SH-SY5Y (cell line): ENCODE measurements around the gene ANTKMT.

Source experiments
- GATA2 ChIP-seq: IDR thresholded peaks from 2 replicates; pipeline ENCODE4 v1.6.1; 2011; ENCODE audit warnings: mild to moderate bottlenecking, low read depth, low read length
- GATA3 ChIP-seq: IDR thresholded peaks from 2 replicates; pipeline ENCODE4 v1.6.1; 2011; ENCODE audit warnings: low read depth, mild to moderate bottlenecking, low read length, moderate library complexity

Gene ANTKMT

GRCh38 chr16:702341-702740 is 18.6 kb upstream of the ANTKMT start:
- no peak for TF ChIP-seq GATA3
- no peak for TF ChIP-seq GATA2

DNA sequence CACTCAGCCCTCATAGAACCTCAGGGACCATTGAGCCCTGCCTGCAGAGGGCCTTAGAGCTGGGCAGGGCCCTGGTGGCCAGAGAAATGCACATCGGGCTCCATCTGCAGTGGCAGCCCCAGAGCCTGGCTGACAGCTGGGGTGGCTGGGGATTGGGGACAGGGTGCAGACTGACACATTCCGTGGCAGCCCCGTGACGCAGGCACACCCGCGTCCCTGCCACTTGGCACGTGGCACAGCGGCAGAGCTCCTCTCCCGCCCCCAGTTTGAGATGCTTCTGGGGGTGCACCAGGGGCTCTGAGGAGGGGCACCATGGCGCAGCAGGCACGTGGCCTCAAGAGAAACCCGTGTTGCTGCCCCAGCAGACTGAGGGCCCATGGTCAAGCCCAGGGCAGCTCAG is 17.5 kb upstream of the ANTKMT start:
- TF ChIP-seq GATA2 (no peak), GATA3 (no peak)

- TF ChIP-seq GATA3 (no peak), GATA2 (no peak)
Measured at GRCh38 chr16:704047-704446, 16.9 kb upstream of the ANTKMT start.

- TF ChIP-seq GATA2 (no peak), GATA3 (no peak)
Measured at GRCh38 chr16:704552-705380, 16.2 kb upstream of the ANTKMT start.

DNA sequence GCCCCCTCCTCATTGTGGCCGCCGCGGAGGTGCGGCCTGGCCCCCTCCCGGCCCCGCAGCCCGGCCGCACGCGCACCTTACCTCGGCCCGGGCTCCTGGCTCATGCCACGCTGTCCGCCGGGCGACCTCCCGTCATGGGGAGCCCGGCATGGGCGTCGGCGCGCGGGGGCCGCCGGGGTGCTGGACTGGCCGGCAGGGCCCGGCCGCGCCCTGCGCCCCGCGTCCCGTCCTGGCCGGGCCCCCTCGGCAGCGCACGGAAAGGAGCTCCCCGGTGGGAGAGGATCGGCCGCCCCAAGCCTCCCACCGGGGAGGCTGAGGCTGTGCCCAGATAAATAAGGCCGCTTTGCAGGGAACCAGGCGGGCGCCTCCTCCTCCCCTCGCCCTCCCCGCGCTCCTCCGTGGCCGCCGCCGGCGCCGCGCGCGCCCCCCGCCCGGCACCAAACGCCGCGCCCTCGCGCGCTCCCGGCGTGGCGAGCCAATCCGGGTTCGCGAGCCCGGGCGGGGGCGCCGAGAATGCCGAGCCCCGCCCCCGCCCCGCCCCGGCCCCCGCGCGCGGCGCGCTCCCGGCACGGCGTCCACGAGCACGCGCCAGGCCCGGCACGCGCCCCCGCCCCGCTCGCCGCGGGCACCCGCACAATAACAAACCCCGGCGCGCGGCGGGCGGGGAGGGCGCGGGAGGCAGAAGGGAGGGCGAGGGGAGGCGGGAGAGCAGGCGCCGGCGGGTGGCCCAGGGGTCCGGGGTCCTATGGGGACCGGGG is 15.3 kb upstream of the ANTKMT start, which contains the start of gene FBXL16:
TSS of gene FBXL16 (minus strand) at position 371 of the 758 bp plus-strand sequence. CDS start 8,396 bp downstream, outside the sequence.
- TF ChIP-seq GATA3 (no peak), GATA2 (no peak)

DNA sequence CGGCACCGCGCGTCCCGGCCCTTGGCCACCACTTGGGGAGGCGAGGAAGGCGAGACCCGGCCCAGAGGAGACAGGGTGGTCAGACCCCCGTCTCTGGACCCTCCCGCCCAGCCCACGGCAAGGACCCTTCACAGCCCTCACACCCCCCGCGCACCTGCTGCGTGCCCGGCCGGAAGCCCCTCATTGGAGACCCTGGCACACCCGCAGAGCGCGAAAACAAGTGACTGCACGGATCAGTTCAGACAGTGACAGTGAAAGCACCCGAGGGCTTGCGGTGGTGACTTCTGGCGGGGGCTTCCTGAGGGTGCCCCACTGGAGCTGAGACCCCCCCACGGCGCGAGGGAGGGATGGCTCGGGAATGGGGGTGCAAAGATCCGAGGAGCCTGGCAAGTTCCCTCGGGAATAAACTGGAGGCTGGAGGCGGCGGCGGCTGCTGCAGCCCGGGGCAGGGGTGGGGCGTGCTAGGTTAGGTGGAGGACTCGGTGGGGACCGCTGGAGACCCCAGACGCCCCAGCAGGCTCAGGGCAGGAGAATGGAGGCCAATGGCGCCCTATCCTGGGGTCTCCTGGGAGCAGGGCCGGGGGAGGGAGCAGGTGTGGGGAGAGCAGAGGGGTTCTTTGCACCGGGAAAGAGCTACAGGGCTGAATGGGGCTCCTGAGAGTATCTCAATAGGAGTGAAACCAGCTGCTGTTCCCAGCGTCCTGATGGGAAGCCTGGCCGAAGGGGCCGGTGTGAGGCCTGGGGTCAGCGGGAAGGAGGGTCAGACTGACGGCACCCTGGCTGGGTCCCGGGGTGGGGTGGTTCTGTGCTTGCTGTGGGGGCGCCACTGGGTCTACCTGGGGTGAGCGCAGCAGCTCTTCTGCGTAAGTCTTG is 14.5 kb upstream of the ANTKMT start:
- TF ChIP-seq GATA2: no peak
- no peak for TF ChIP-seq GATA3

- TF ChIP-seq GATA2 (no peak), GATA3 (no peak)
Measured at GRCh38 chr16:707062-707538, 13.8 kb upstream of the ANTKMT start.

DNA sequence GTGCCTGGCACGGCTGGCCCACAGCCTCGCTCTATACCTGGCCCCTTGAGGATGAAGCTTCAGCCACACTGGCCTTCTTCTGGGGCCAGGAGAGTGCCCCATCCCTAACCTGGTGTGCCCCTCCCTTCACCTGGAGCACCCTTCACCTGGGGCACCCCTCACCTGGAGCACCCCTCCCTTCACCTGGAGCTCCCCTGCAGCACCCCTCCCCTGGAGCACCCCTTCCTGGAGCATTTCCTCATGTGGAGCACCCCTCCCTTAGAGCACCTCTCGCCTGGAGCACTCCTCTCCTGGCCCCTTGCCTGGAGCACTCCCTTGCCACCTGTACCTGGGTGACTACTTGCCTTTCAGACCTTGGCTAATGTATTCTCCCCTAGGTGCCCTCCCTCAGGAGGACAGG is 12.9 kb upstream of the ANTKMT start:
- TF ChIP-seq GATA2 (no peak), GATA3 (no peak)

- TF ChIP-seq GATA2 (no peak), GATA3 (no peak)
Measured at GRCh38 chr16:708959-709358, 12.0 kb upstream of the ANTKMT start.

- TF ChIP-seq GATA2 (peak; percentile 82), GATA3 (no peak)
Measured at GRCh38 chr16:709566-710499, 11.1 kb upstream of the ANTKMT start.

DNA sequence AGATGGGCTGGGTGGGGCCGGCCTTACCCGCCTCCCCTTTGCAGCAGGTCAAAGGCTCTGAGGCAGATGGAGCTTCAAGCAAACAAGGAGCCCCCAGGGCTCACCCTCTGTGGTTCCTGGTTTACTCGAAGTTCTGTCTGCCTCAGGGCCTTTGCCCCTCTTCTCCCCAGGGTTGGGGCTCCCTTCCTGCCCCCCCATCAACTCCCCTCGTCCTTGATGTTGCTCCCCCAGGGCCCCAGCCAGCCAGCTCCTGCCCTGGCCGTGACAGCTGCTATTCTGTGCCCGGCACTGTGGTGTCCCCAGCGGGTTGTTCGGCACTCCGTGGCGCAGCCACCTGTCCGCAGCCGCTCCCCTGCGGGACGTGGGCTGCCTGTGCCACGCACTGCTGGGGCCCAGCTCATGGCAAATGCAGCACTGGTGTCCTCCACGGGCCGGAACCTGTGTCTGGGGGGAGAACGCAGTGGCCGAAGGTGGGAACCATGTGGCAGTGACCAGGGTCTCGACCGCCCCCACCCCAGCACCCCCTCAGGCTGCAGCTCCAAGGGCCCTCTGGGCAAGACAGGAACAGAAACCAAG is 10.4 kb upstream of the ANTKMT start:
- no peak for TF ChIP-seq GATA3
- TF ChIP-seq GATA2: no peak

DNA sequence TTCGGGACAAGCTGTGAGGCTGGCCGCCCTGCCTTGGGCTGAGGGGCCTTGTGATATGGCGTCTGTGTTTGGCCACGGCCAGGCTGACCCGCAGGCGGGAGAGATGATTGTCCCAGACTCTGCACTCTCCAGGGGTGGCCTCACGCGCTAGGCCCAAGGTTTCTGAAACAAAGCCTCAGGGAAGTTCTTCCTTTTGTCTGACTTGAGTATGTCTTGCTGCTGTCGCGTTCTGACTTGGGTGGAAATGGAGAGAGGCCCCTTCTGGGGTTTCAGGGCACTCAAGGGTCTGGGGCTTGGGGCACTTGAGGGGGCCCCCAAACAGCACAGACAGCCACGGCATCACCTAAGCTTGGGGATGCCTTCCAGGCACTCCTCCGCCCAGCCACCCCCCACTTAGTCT is 9.9 kb upstream of the ANTKMT start:
- TF ChIP-seq GATA2 (no peak), GATA3 (no peak)

GRCh38 chr16:711548-712320 is 9.2 kb upstream of the ANTKMT start:
- TF ChIP-seq GATA3 (no peak), GATA2 (no peak)
